K562 (cell line): Measurements from ENCODE around the gene TTLL11. TPM values are rescaled to one million over a fixed set of nuclear protein-coding genes. Genes with fewer than 3 reads are reported as not detected.

Experiments
- ATAC-seq: fragments of 200-7000 bp; cut with Tn5 transposase; 3 replicates; pipeline ENCODE4 v1.9.1; 2020; ENCODE audit warnings: moderate library complexity
- BruUV-seq: library from RNA; stranded (reverse); fragments of 400-500 nt; replicated peaks from 2 replicates; lab custom pipeline; 2021; lab: Mats Ljungman, UMichigan
- CTCF ChIA-PET: fragments of 300-600 bp; formaldehyde crosslinking; extraction: SDS; loops from one replicate; lab custom pipeline; 2021; ENCODE audit warnings: low intra/inter-chr PET ratio; lab: Yijun Ruan, JAX
- POLR2A ChIA-PET: fragments of 300-600, 350-650 bp; sonication (Branson Sonifier 250); formaldehyde crosslinking; extraction: SDS; loops from one replicate; lab custom pipeline; 2021; ENCODE audit warnings: antibody characterized with exemption, inconsistent platforms; lab: Yijun Ruan, JAX
- DNase-seq, 4 experiments: peaks; one replicate each; pipeline versions ENCODE4 v3.0.0 to v3.0.0-alpha.2; 2011 to 2018; ENCODE audit warnings: low spot score in 3 of 4, mixed read lengths in 3 of 4; ENCODE audit errors: extremely low read depth in 1 of 4
- FAIRE-seq: peaks from 2 replicates; lab custom pipeline; 2011; peaks lifted over from hg19 to GRCh38; lab: Jason Lieb, UNC
- H2AFZ ChIP-seq: 2 replicates; pipeline ENCODE4 v1.6.0; 2011; ENCODE audit warnings: low read depth, low read length, control low read depth, inconsistent platforms
- H3K27ac ChIP-seq: fragments of 200-600 bp; 3 replicates; pipeline ENCODE4 v1.8.0; 2011; ENCODE audit warnings: low read depth, mild to moderate bottlenecking, control low read depth, inconsistent platforms, low read length, moderate library complexity, mixed read lengths; ENCODE audit errors: extremely low read depth
- H3K27me3 ChIP-seq, 2 experiments: fragments of 300-600 bp in 1 of 2; 2 replicates in 1 of 2; 3 replicates in 1 of 2; pipeline versions ENCODE4 v1.6.0 to v1.8.0; 2011; ENCODE audit warnings: inconsistent platforms in 2 of 2, low read length in 2 of 2, mild to moderate bottlenecking in 1 of 2, mixed read lengths in 1 of 2, moderate library complexity in 1 of 2; ENCODE audit not compliant: control insufficient read depth in 2 of 2, insufficient read depth in 2 of 2
- H3K36me3 ChIP-seq: fragments of 300-600 bp; 3 replicates; pipeline ENCODE4 v1.8.0; 2011; ENCODE audit warnings: mild to moderate bottlenecking, low read length, inconsistent platforms; ENCODE audit not compliant: control insufficient read depth, insufficient read depth
- H3K4me1 ChIP-seq, 2 experiments: fragments of 200-600 bp in 1 of 2; replicated peaks in 1 of 2; 2 replicates in 1 of 2; 3 replicates in 1 of 2; pipeline versions ENCODE4 v1.5.1 to v1.8.0; 2011; ENCODE audit warnings: inconsistent platforms in 2 of 2, low read length in 2 of 2, mild to moderate bottlenecking in 1 of 2, mixed read lengths in 1 of 2, moderate library complexity in 1 of 2; ENCODE audit not compliant: control insufficient read depth in 2 of 2, insufficient read depth in 2 of 2
- H3K4me2 ChIP-seq: 2 replicates; pipeline ENCODE4 v1.6.1; 2011; ENCODE audit warnings: low read length, control low read depth, inconsistent platforms, mixed read lengths; ENCODE audit not compliant: insufficient read depth
- H3K4me3 ChIP-seq: fragments of 200-600 bp; sonication (generic), shearing (Covaris generic); 2 replicates; pipeline ENCODE4 v1.5.1; 2016; ENCODE audit warnings: control low read depth, inconsistent platforms
- H3K79me2 ChIP-seq: fragments of 200-600 bp; 3 replicates; pipeline ENCODE4 v1.8.0; 2011; ENCODE audit warnings: low read length, inconsistent platforms; ENCODE audit not compliant: control insufficient read depth, insufficient read depth
- H3K9ac ChIP-seq, 2 experiments: 2 replicates each; pipeline versions ENCODE4 v1.6.0 to v1.6.1; 2011; ENCODE audit warnings: low read depth in 2 of 2, low read length in 2 of 2, control low read depth in 1 of 2, inconsistent platforms in 1 of 2, mild to moderate bottlenecking in 1 of 2, mixed read lengths in 1 of 2; ENCODE audit not compliant: insufficient read depth in 1 of 2
- H3K9me1 ChIP-seq: one replicate; pipeline ENCODE4 v1.6.0; 2011; ENCODE audit warnings: inconsistent platforms, mild to moderate bottlenecking, low read length, moderate library complexity; ENCODE audit not compliant: control insufficient read depth, insufficient read depth
- H3K9me3 ChIP-seq: replicated peaks from 2 replicates; pipeline ENCODE4 v1.5.1; 2011; ENCODE audit warnings: low read depth, low read length, inconsistent platforms; ENCODE audit not compliant: control insufficient read depth, insufficient read depth
- H4K20me1 ChIP-seq: replicated peaks from 2 replicates; pipeline ENCODE4 v1.6.1; 2011; ENCODE audit warnings: low read length, inconsistent platforms, mixed read lengths; ENCODE audit not compliant: control insufficient read depth, insufficient read depth
- ARHGAP35 ChIP-seq: fragments of 450-650 bp; IDR thresholded peaks from 2 replicates; pipeline ENCODE4 v1.6.1; 2018; ENCODE audit not compliant: partially characterized antibody
- HNRNPH1 ChIP-seq: fragments of 200-400 bp; formaldehyde crosslinking; optimal IDR thresholded peaks from 2 replicates; pipeline ENCODE3; 2017; ENCODE audit warnings: low read depth, mild to moderate bottlenecking, low read length, moderate library complexity
- NONO ChIP-seq, 2 experiments: fragments of 200-400 bp in 1 of 2; fragments of 450-650 bp in 1 of 2; formaldehyde crosslinking in 1 of 2; IDR thresholded peaks; 2 replicates each; pipeline ENCODE4 v1.6.1; 2017; ENCODE audit warnings: low read depth in 2 of 2, mild to moderate bottlenecking in 2 of 2, moderate library complexity in 2 of 2, low read length in 1 of 2
- RBM22 ChIP-seq: fragments of 200-400 bp; formaldehyde crosslinking; IDR thresholded peaks from 2 replicates; pipeline ENCODE4 v1.6.1; 2018; ENCODE audit warnings: low read length, low read depth; ENCODE audit not compliant: poor library complexity, severe bottlenecking
- SAFB2 ChIP-seq: fragments of 200-400 bp; formaldehyde crosslinking; IDR thresholded peaks from 2 replicates; pipeline ENCODE4 v1.6.1; 2018; ENCODE audit warnings: borderline replicate concordance, low read length, low read depth, moderate library complexity; ENCODE audit not compliant: severe bottlenecking
- SNIP1 ChIP-seq: fragments of 450-650 bp; IDR thresholded peaks from 2 replicates; pipeline ENCODE4 v1.7.1; 2017; ENCODE audit warnings: low read depth, mild to moderate bottlenecking
- SOX6 ChIP-seq: fragments of 450-650 bp; IDR thresholded peaks from 2 replicates; pipeline ENCODE4 v1.6.1; 2014; ENCODE audit warnings: mild to moderate bottlenecking
- TEAD2 ChIP-seq: fragments of 450-650 bp; IDR thresholded peaks from 2 replicates; pipeline ENCODE4 v1.6.1; 2016; ENCODE audit warnings: missing genetic modification characterization, control low read depth, missing compliant biosample characterization
- TRIM24 ChIP-seq, 2 experiments: fragments of 450-650 bp; IDR thresholded peaks; 2 replicates each; pipeline ENCODE4 v1.6.1; 2016
- ZBTB17 ChIP-seq: fragments of 450-650 bp; formaldehyde crosslinking; IDR thresholded peaks from 2 replicates; pipeline ENCODE4 v1.4.0; 2020; ENCODE audit warnings: mild to moderate bottlenecking
- ZFX ChIP-seq: sonication (generic); formaldehyde crosslinking; IDR thresholded peaks from 2 replicates; pipeline ENCODE4 v1.8.0; 2022; ENCODE audit warnings: mild to moderate bottlenecking, missing genetic modification reagents, moderate library complexity
- ZNF184 ChIP-seq: sonication (generic); formaldehyde crosslinking; IDR thresholded peaks from 2 replicates; pipeline ENCODE4 v1.5.0; 2020; ENCODE audit warnings: missing genetic modification reagents
- WGBS: fragments of 100-300 bp; shearing (Covaris generic); methylation state at CpG from one replicate; pipeline ENCODE4 v1.1.6; 2016; ENCODE audit warnings: low coverage, mixed read lengths; ENCODE audit not compliant: insufficient coverage; ENCODE audit errors: missing lambda C conversion rate; 5-methylcytosine and 5-hydroxymethylcytosine counted together
- in situ Hi-C: fragments of 300-500 bp; cut with MboI; formaldehyde crosslinking; loops from 4 replicates; pipeline ENCODE4 v1.15.0; 2018; ENCODE audit warnings: inconsistent platforms, mixed read lengths
- intact Hi-C: fragments of 100-400 bp; cut with micrococcal nuclease; formaldehyde crosslinking; loops from 2 replicates; pipeline ENCODE4 v1.14.2; 2022
- polyA plus RNA-seq, 8 experiments: library from polyadenylated mRNA; depleted of rRNA in 4 of 8; stranded (reverse) in 5 of 8; unstranded in 3 of 8; fragments of >200 nt; fragmentation: Nextera tagmentation in 2 of 8; fragmentation: Illumina TruSeq in 1 of 8; extraction: Ambion mirVana in 2 of 8; extraction: Trizol in 1 of 8; gene quantifications; 2 replicates each; pipeline versions ENCODE4 v1.2.1 to v1.2.3, GENCODE V29; 2011 to 2014; ENCODE audit warnings: inconsistent platforms in 1 of 8, missing spikeins in 1 of 8
- total RNA-seq, 7 experiments: library from RNA; depleted of rRNA in 6 of 7; stranded (reverse); fragments of >200 nt in 6 of 7; fragmentation: Illumina TruSeq in 2 of 7; extraction: Trizol in 2 of 7; gene quantifications; 2 replicates each; pipeline versions ENCODE4 v1.2.1 to v1.2.3, GENCODE V29; 2011 to 2021; ENCODE audit warnings: low replicate concordance in 1 of 7
- TF ChIP-seq, protein P1 (sequence below), 2 experiments: fragments of 450-650 bp; IDR thresholded peaks; 2 replicates each; pipeline ENCODE4 v1.6.1; 2018; ENCODE audit warnings: mild to moderate bottlenecking in 2 of 2, low read depth in 1 of 2; ENCODE audit not compliant: partially characterized antibody in 2 of 2
- TF ChIP-seq, protein P2 (sequence below): IDR thresholded peaks from 2 replicates; pipeline ENCODE4 v1.6.1; 2011; ENCODE audit warnings: borderline replicate concordance, low read depth, mild to moderate bottlenecking, moderate library complexity, low read length; ENCODE audit not compliant: insufficient read depth, poor library complexity, severe bottlenecking

Gene TTLL11
- total and polyA plus RNA-seq, 9 of the 15 experiments (the other 6 are each of a cell fraction or from before 2014, with no cell fraction given): 0.83 to 4.4 (median 2.7) TPM

DNA sequence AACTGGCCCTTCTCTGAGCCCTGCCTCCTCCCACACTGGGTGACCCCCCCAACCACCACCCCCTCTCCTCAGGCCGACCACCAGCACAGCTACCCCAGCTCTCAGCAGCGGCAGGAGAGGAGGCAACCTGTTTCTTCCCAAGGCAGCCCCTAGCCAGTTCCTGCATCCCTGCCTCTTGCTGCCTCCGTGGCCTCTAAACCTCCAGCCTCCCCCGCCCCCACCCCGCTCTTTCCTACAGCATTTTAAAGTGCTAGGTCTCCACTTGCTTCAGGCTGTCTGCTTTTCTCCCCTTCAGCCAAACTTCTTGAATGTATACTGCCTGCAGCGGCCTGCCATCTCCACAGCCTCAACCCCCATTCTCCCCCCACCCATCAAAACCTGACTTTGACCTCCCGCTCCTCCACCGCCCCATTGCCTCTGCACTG, 306.1 kb downstream of the TTLL11 start:
- no peaks in the 10 kb centered on the region for H3K9me3 ChIP-seq
- H4K20me1 ChIP-seq: no peaks in the 10 kb centered on the region
- no peak for FAIRE-seq
- H3K4me2 ChIP-seq: no peak overlapping the region
- 0% methylated on average over 8 of the region's 8 CpGs for WGBS
- H3K9ac ChIP-seq: no peak overlapping the region
- intact Hi-C loops (no loop called here), in situ Hi-C loops (no loop called here)
- no peak for ATAC-seq
- DNase-seq: no peak
- no peak overlapping the region for H2AFZ ChIP-seq
- H3K4me3 ChIP-seq: no peak overlapping the region
- peaks cover 0 to 8% of the 10 kb centered on the region in 2 experiments; a peak in 2 of 5 replicates for H3K4me1 ChIP-seq
- H3K79me2 ChIP-seq: no peaks in the 10 kb centered on the region
- H3K36me3 ChIP-seq: no peaks in the 10 kb centered on the region
- ChIA-PET POLR2A (interaction anchor here (0.9 kb wide), 1 partner anchor 59 kb away, joined by 4 read pairs; no protein-coding TSS in a partner anchor), CTCF (no interaction called here)
- TF ChIP-seq NONO (IDR thresholded peaks at IDR 0.05; ENCODE audit: low read depth in 2 of 2, low read length in 1 of 2) (no peak), SAFB2 (no peak), ZNF184 (no peak), ZBTB17 (no peak), ZFX (CRISPR knock-in tag) (no peak), HNRNPH1 (no peak), SOX6 (no peak), ARHGAP35 (no peak), TRIM24 (IDR thresholded peaks at IDR 0.05) (no peak), SNIP1 (no peak), TEAD2 (tag) (no peak), RBM22 (no peak)
- TF ChIP-seq, protein P1, sequence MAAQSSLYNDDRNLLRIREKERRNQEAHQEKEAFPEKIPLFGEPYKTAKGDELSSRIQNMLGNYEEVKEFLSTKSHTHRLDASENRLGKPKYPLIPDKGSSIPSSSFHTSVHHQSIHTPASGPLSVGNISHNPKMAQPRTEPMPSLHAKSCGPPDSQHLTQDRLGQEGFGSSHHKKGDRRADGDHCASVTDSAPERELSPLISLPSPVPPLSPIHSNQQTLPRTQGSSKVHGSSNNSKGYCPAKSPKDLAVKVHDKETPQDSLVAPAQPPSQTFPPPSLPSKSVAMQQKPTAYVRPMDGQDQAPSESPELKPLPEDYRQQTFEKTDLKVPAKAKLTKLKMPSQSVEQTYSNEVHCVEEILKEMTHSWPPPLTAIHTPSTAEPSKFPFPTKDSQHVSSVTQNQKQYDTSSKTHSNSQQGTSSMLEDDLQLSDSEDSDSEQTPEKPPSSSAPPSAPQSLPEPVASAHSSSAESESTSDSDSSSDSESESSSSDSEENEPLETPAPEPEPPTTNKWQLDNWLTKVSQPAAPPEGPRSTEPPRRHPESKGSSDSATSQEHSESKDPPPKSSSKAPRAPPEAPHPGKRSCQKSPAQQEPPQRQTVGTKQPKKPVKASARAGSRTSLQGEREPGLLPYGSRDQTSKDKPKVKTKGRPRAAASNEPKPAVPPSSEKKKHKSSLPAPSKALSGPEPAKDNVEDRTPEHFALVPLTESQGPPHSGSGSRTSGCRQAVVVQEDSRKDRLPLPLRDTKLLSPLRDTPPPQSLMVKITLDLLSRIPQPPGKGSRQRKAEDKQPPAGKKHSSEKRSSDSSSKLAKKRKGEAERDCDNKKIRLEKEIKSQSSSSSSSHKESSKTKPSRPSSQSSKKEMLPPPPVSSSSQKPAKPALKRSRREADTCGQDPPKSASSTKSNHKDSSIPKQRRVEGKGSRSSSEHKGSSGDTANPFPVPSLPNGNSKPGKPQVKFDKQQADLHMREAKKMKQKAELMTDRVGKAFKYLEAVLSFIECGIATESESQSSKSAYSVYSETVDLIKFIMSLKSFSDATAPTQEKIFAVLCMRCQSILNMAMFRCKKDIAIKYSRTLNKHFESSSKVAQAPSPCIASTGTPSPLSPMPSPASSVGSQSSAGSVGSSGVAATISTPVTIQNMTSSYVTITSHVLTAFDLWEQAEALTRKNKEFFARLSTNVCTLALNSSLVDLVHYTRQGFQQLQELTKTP (IDR thresholded peaks at IDR 0.05; ENCODE audit: low read depth in 1 of 2, partially characterized antibody in 2 of 2): no peak
- TF ChIP-seq, protein P2, sequence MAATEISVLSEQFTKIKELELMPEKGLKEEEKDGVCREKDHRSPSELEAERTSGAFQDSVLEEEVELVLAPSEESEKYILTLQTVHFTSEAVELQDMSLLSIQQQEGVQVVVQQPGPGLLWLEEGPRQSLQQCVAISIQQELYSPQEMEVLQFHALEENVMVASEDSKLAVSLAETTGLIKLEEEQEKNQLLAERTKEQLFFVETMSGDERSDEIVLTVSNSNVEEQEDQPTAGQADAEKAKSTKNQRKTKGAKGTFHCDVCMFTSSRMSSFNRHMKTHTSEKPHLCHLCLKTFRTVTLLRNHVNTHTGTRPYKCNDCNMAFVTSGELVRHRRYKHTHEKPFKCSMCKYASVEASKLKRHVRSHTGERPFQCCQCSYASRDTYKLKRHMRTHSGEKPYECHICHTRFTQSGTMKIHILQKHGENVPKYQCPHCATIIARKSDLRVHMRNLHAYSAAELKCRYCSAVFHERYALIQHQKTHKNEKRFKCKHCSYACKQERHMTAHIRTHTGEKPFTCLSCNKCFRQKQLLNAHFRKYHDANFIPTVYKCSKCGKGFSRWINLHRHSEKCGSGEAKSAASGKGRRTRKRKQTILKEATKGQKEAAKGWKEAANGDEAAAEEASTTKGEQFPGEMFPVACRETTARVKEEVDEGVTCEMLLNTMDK: no peak
- peaks cover 12 to 60% of the 10 kb centered on the region in 2 experiments for H3K27me3 ChIP-seq
- no peaks in the 10 kb centered on the region for H3K9me1 ChIP-seq
- H3K27ac ChIP-seq: no peak overlapping the region
- no TSS peak for BruUV-seq
